Measurements from ENCODE around the gene SLC8A3.

- TF ChIP-seq CTCF (IDR thresholded peaks at IDR 0.05) (no peak), POLR2AphosphoS5 (IDR thresholded peaks at IDR 0.05) (no peak)
These were observed 1.4 kb upstream of the SLC8A3 start for GRCh38 chr14:70190156-70190555.
